Endothelial cell of umbilical vein (primary cell): Measurements from ENCODE around the gene FAM222A. TPM values are rescaled to one million over a fixed set of nuclear protein-coding genes. Genes with fewer than 3 reads are reported as not detected.

Experiments used
- BruUV-seq: library from RNA; stranded (reverse); fragments of 400-500 nt; replicated peaks from 2 replicates; lab custom pipeline; 2021; lab: Mats Ljungman, UMichigan
- CTCF ChIA-PET: fragments of 300-600, 350-600 bp; sonication (Branson Sonifier 250); formaldehyde crosslinking; loops from one replicate; lab custom pipeline; 2021; ENCODE audit warnings: antibody characterized with exemption, inconsistent platforms; lab: Charles Lee
- POLR2A ChIA-PET: fragments of 300-600, 350-600 bp; sonication (Branson Sonifier 250); formaldehyde crosslinking; loops from one replicate; lab custom pipeline; 2021; ENCODE audit warnings: antibody characterized with exemption, inconsistent platforms; lab: Charles Lee
- DNase-seq: peaks from one replicate; pipeline ENCODE4 v3.0.0-alpha.2; 2011; ENCODE audit warnings: low read depth, low spot score
- FAIRE-seq: peaks from 2 replicates; lab custom pipeline; 2011; peaks lifted over from hg19 to GRCh38; lab: Jason Lieb, UNC
- H2AFZ ChIP-seq: 2 replicates; pipeline ENCODE4 v1.6.0; 2012; ENCODE audit warnings: low read depth, low read length, control low read depth, inconsistent platforms
- H3K27ac ChIP-seq: 2 replicates; pipeline ENCODE4 v1.5.1; 2011; ENCODE audit warnings: low read depth, mild to moderate bottlenecking, control low read depth, low read length, moderate library complexity; ENCODE audit not compliant: insufficient read depth
- H3K27me3 ChIP-seq, 2 experiments: 2 replicates each; pipeline versions ENCODE4 v1.6.0 to v1.6.1; 2011; ENCODE audit warnings: low read length in 2 of 2, mixed read lengths in 1 of 2; ENCODE audit not compliant: control insufficient read depth in 2 of 2, insufficient read depth in 2 of 2
- H3K36me3 ChIP-seq, 2 experiments: 2 replicates in 1 of 2; 3 replicates in 1 of 2; pipeline ENCODE4 v1.5.1; 2011; ENCODE audit warnings: low read length in 2 of 2, mild to moderate bottlenecking in 1 of 2, moderate library complexity in 1 of 2; ENCODE audit not compliant: control insufficient read depth in 2 of 2, insufficient read depth in 2 of 2; ENCODE audit errors: extremely low read depth in 1 of 2
- H3K4me1 ChIP-seq: 3 replicates; pipeline ENCODE4 v1.5.1; 2011; ENCODE audit warnings: mild to moderate bottlenecking, low read length; ENCODE audit not compliant: control insufficient read depth, insufficient read depth; ENCODE audit errors: extremely low read depth
- H3K4me2 ChIP-seq: 2 replicates; pipeline ENCODE4 v1.6.1; 2011; ENCODE audit warnings: low read length, control low read depth, mixed read lengths; ENCODE audit not compliant: insufficient read depth
- H3K4me3 ChIP-seq, 3 experiments: fragments of 200-600 bp in 1 of 3; sonication (generic), shearing (Covaris generic) in 1 of 3; replicated peaks in 1 of 3; 2 replicates each; pipeline ENCODE4 v1.5.1; 2011 to 2016; ENCODE audit warnings: control low read depth in 3 of 3, low read length in 3 of 3, mild to moderate bottlenecking in 2 of 3, inconsistent platforms in 1 of 3, low read depth in 1 of 3, moderate library complexity in 1 of 3; ENCODE audit not compliant: insufficient read depth in 1 of 3
- H3K79me2 ChIP-seq: 2 replicates; pipeline ENCODE4 v1.6.0; 2012; ENCODE audit warnings: low read length, inconsistent platforms; ENCODE audit not compliant: control insufficient read depth, insufficient read depth
- H3K9ac ChIP-seq: replicated peaks from 2 replicates; pipeline ENCODE3; 2011; ENCODE audit warnings: low read length, control low read depth; ENCODE audit not compliant: insufficient read depth; ENCODE audit errors: extremely low read depth
- H3K9me1 ChIP-seq: replicated peaks from 3 replicates; pipeline ENCODE4 v1.6.0; 2011; ENCODE audit warnings: mild to moderate bottlenecking, low read length; ENCODE audit not compliant: control insufficient read depth, insufficient read depth; ENCODE audit errors: extremely low read depth
- H3K9me3 ChIP-seq: replicated peaks from 2 replicates; pipeline ENCODE4 v1.5.1; 2012; ENCODE audit warnings: low read length, inconsistent platforms; ENCODE audit not compliant: control insufficient read depth, insufficient read depth
- H4K20me1 ChIP-seq: replicated peaks from 2 replicates; pipeline ENCODE3; 2011; ENCODE audit warnings: mild to moderate bottlenecking, low read length; ENCODE audit not compliant: control insufficient read depth, insufficient read depth; ENCODE audit errors: extremely low read depth
- EZH2 ChIP-seq: IDR thresholded peaks from 2 replicates; pipeline ENCODE4 v1.6.1; 2012; ENCODE audit warnings: borderline replicate concordance, low read depth, mild to moderate bottlenecking, moderate library complexity, low read length, inconsistent platforms; ENCODE audit not compliant: severe bottlenecking
- FOS ChIP-seq: IDR thresholded peaks from 2 replicates; pipeline ENCODE4 v1.6.1; 2011; ENCODE audit warnings: mild to moderate bottlenecking, low read length, moderate library complexity, borderline replicate concordance; ENCODE audit not compliant: insufficient read depth
- GATA2 ChIP-seq: IDR thresholded peaks from 2 replicates; pipeline ENCODE4 v1.7.0; 2011; ENCODE audit warnings: low read depth, mild to moderate bottlenecking, moderate library complexity, mixed read lengths, low read length; ENCODE audit not compliant: insufficient read length, insufficient read depth
- JUN ChIP-seq: IDR thresholded peaks from 2 replicates; pipeline ENCODE4 v1.6.1; 2011; ENCODE audit warnings: borderline replicate concordance, low read depth; ENCODE audit not compliant: insufficient read length, insufficient read depth
- POLR2A ChIP-seq: IDR thresholded peaks from 2 replicates; pipeline ENCODE4 v1.6.1; 2012; ENCODE audit warnings: low read depth, mild to moderate bottlenecking, control low read depth, low read length
- POLR2AphosphoS5 ChIP-seq: IDR thresholded peaks from 2 replicates; pipeline ENCODE4 v1.6.1; 2012; ENCODE audit warnings: low read depth, mild to moderate bottlenecking, control low read depth, low read length, moderate library complexity; ENCODE audit not compliant: insufficient read depth
- dilution Hi-C: fragments of 300-500 bp; cut with MboI; formaldehyde crosslinking; loops from one replicate; pipeline ENCODE4 v1.15.0; 2019; ENCODE audit warnings: low sequenced_read_pairs; ENCODE audit not compliant: extremely low pct_ligation_motif_present
- intact Hi-C: fragments of 100-400 bp; cut with micrococcal nuclease; formaldehyde crosslinking; loops from one replicate; pipeline ENCODE4 v1.10.0; 2022
- polyA plus RNA-seq, 4 experiments: library from polyadenylated mRNA; depleted of rRNA in 3 of 4; stranded (reverse) in 3 of 4; unstranded in 1 of 4; fragments of >200 nt; gene quantifications; 2 replicates each; pipeline versions ENCODE4 v1.2.1 to v1.2.3, GENCODE V29; 2011 to 2012; ENCODE audit warnings: missing spikeins in 1 of 4
- total RNA-seq: library from RNA; stranded (reverse); gene quantifications from 2 replicates; pipeline ENCODE4 v1.2.3, GENCODE V29; 2021
- TF ChIP-seq, protein P1 (sequence below): IDR thresholded peaks from 2 replicates; pipeline ENCODE4 v1.6.1; 2011; ENCODE audit not compliant: insufficient read depth, insufficient read length

The FAM222A gene
- total and polyA plus RNA-seq, 2 donors (not counting 3 experiments of a cell fraction or from before 2014, with no cell fraction given) = 0.62 to 1.7 TPM

DNA sequence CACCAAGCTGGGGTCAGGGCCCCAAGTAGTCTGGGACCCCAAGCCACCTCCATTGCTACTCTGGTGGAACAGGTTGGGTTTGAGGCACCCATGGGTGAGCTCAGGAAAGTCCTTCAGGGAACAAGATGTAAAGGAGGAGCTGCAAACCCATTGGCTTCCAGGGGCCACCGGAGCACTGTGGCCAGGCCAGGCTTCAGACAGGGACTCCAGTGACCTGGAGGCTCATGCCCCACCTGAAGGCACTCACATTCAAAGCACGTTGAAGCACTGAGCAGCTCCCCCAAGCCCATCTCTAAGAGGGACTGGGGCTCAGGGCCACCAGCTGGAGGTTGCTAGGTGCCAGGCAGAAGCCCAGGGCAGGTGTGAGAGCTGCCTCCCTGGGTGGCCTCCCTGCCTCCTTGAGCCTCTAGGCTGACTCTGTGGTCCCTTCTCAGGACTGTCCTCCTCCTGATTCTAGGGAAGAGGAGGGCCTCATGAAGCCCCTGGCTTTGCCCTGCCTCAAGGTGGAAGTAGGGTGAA is 49.1 kb downstream of the FAM222A start:
- Histone ChIP-seq H4K20me1 (no peaks in the 10 kb centered on the region), H3K79me2 (no peaks in the 10 kb centered on the region), H3K36me3 (no peaks in the 10 kb centered on the region), H3K4me1 (no peaks in the 10 kb centered on the region), H3K9me3 (no peaks in the 10 kb centered on the region), H3K27ac (no peak overlapping the region), H3K4me2 (no peak overlapping the region), H2AFZ (peak overlapping the region; percentile 19), H3K9me1 (no peaks in the 10 kb centered on the region), H3K27me3 (no peaks in the 10 kb centered on the region), H3K9ac (no peak overlapping the region), H3K4me3 (no peak overlapping the region)
- dilution Hi-C loops = no loop called here
- DNase-seq (no peak), FAIRE-seq (no peak)
- no TSS peak for BruUV-seq
- ChIA-PET POLR2A (interaction anchor here (0.6 kb wide), 1 partner anchor 140 kb away, joined by 5 read pairs; no protein-coding TSS in a partner anchor), CTCF (interaction anchor here (0.6 to 1.2 kb wide), 3 partner anchors 8 to 330 kb away, joined by 3 to 4 read pairs (median 3); no protein-coding TSS in a partner anchor)
- intact Hi-C loops = no loop called here
- TF ChIP-seq POLR2AphosphoS5 (no peak), EZH2 (no peak), POLR2A (no peak), FOS (no peak), GATA2 (no peak), JUN (no peak)
- TF ChIP-seq, protein P1, sequence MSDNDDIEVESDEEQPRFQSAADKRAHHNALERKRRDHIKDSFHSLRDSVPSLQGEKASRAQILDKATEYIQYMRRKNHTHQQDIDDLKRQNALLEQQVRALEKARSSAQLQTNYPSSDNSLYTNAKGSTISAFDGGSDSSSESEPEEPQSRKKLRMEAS = no peak
